ENCODE results near the gene BPHL. TPM values are rescaled to one million over a fixed set of nuclear protein-coding genes. Genes with fewer than 3 reads are reported as not detected.
A peak's percentile ranks its signal among the peaks of the same experiment; 100 is the strongest.
"Not testable (repeated sequence)": the region's sequence is repeated elsewhere in the genome, so short reads cannot be mapped to it uniquely, and the experiment has no call there.

The BPHL gene
- polyA plus RNA-seq, 1 donor (not counting 4 experiments of a cell fraction or from before 2014, with no cell fraction given), result 21.9 TPM

- H3K36me3 ChIP-seq (ENCODE audit: control insufficient read depth in 2 of 2, extremely low read depth in 1 of 2, insufficient read depth in 2 of 2, low read length in 2 of 2); H3K9me1 ChIP-seq (ENCODE audit: control insufficient read depth, extremely low read depth, insufficient read depth, low read length); DNase-seq (ENCODE audit: low read depth, low spot score); H3K9me3 ChIP-seq (ENCODE audit: control insufficient read depth, low read depth, low read length); dilution Hi-C loops (cut with MboI; ENCODE audit: extremely low pct_ligation_motif_present, low sequenced_read_pairs); H3K27me3 ChIP-seq (ENCODE audit: control insufficient read depth, extremely low read depth, insufficient read depth, low read length); H3K79me2 ChIP-seq (ENCODE audit: control insufficient read depth, insufficient read depth, low read length); H4K20me1 ChIP-seq (ENCODE audit: control insufficient read depth, extremely low read depth, insufficient read depth, low read length): not testable (repeated sequence)
- Histone ChIP-seq H2AFZ (ENCODE audit: control insufficient read depth, low read length) (peak overlapping the region; percentile 13), H3K4me2 (ENCODE audit: control insufficient read depth, extremely low read depth, insufficient read depth, low read depth, low read length) (peak overlapping the region; percentile 98), H3K4me3 (ENCODE audit: control insufficient read depth in 2 of 3, extremely low read depth in 1 of 3, insufficient read depth in 2 of 3, low read depth in 1 of 3, low read length in 3 of 3) (peak overlapping the region; percentile 65 to 90 (median 90)), H3K27ac (ENCODE audit: control insufficient read depth, insufficient read depth, low read length) (peak overlapping the region; percentile 43), H3K4me1 (ENCODE audit: control insufficient read depth, extremely low read depth, insufficient read depth, low read length) (peaks cover 18% of the 10 kb centered on the region), H3K9ac (ENCODE audit: control insufficient read depth, extremely low read depth, insufficient read depth, low read length) (peak overlapping the region; percentile 85)
- peak; percentile 49 for FAIRE-seq
These were observed 37.9 kb downstream of the BPHL start for GRCh38 chr6:3156184-3157130.

- no peaks in the 10 kb centered on the region for H3K27me3 ChIP-seq (ENCODE audit: control insufficient read depth, extremely low read depth, insufficient read depth, low read length)
- DNase-seq (ENCODE audit: low read depth, low spot score) (peak; percentile 33), FAIRE-seq (no peak)
- H4K20me1 ChIP-seq (ENCODE audit: control insufficient read depth, extremely low read depth, insufficient read depth, low read length), result peaks cover 2% of the 10 kb centered on the region
- peak within 1 kb of the TSS; percentile 60 for H3K27ac ChIP-seq (ENCODE audit: control insufficient read depth, insufficient read depth, low read length)
- H3K9ac ChIP-seq (ENCODE audit: control insufficient read depth, extremely low read depth, insufficient read depth, low read length), result peak within 1 kb of the TSS; percentile 85
- H3K36me3 ChIP-seq (ENCODE audit: control insufficient read depth in 2 of 2, extremely low read depth in 1 of 2, insufficient read depth in 2 of 2, low read length in 2 of 2), result peaks cover 6 to 7% of the 10 kb centered on the region in 2 experiments
- no peaks in the 10 kb centered on the region for H3K9me1 ChIP-seq (ENCODE audit: control insufficient read depth, extremely low read depth, insufficient read depth, low read length)
- dilution Hi-C loops (cut with MboI; ENCODE audit: extremely low pct_ligation_motif_present, low sequenced_read_pairs), result no loop called here
- peak within 1 kb of the TSS; percentile 65 to 90 (median 90) for H3K4me3 ChIP-seq (ENCODE audit: control insufficient read depth in 2 of 3, extremely low read depth in 1 of 3, insufficient read depth in 2 of 3, low read depth in 1 of 3, low read length in 3 of 3)
- no peaks in the 10 kb centered on the region for H3K9me3 ChIP-seq (ENCODE audit: control insufficient read depth, low read depth, low read length)
- no peaks in the 10 kb centered on the region for H3K79me2 ChIP-seq (ENCODE audit: control insufficient read depth, insufficient read depth, low read length)
- H3K4me1 ChIP-seq (ENCODE audit: control insufficient read depth, extremely low read depth, insufficient read depth, low read length), result peaks cover 18% of the 10 kb centered on the region
- TF ChIP-seq CTCF (optimal IDR thresholded peaks at IDR 0.05 in 1 of 3, IDR thresholded peaks at IDR 0.05 in 1 of 3, conservative IDR thresholded peaks at IDR 0.05 in 1 of 3; ENCODE audit: extremely low read depth in 1 of 3, insufficient read depth in 2 of 3, low read length in 3 of 3) (peak; percentile 30 to 81 (median 61)), EZH2 (IDR thresholded peaks at IDR 0.05; ENCODE audit: low read length) (no peak)
- peak within 1 kb of the TSS; percentile 47 for H2AFZ ChIP-seq (ENCODE audit: control insufficient read depth, low read length)
- peak within 1 kb of the TSS; percentile 98 for H3K4me2 ChIP-seq (ENCODE audit: control insufficient read depth, extremely low read depth, insufficient read depth, low read depth, low read length)
These were observed 38.8 kb downstream of the BPHL start, which contains the start of gene TUBB2A for GRCh38 chr6:3157131-3157933. TUBB2A (minus strand) TSS chr6:3157544; CDS start chr6:3157463, 81 bp downstream.
